HG02885 (cell line): ENCODE measurements around the gene SERPINA9.
"Not testable (repeated sequence)": the region's sequence is repeated elsewhere in the genome, so short reads cannot be mapped to it uniquely, and the experiment has no call there.

Experiments used
- ATAC-seq: cut with Tn5 transposase; IDR thresholded peaks from one replicate; pipeline ENCODE4 v1.9.1; 2021; ENCODE audit warnings: mild to moderate bottlenecking; ENCODE audit not compliant: unreplicated experiment, poor library complexity

SERPINA9 gene

DNA sequence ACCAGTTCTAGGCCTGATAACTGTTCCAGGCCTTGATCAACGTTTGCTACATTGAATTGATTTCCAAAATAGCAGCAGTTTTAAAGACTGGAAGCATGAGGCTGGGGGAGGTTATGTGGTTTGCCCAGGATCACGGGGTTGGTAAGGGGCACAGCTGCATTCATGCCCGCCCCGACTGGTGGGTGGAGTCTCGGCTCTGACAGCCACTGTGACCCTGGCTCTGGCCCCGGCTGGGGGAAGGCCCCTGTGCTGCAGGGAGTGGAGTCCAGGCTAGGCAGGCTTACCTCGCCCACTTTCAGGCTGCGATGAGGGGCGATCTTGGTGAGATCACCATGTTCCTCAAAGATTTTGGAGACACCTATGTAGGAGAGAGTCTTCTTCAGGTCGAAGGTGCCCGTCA lies 13.3 kb upstream of the SERPINA9 start:
- no peak for ATAC-seq

DNA sequence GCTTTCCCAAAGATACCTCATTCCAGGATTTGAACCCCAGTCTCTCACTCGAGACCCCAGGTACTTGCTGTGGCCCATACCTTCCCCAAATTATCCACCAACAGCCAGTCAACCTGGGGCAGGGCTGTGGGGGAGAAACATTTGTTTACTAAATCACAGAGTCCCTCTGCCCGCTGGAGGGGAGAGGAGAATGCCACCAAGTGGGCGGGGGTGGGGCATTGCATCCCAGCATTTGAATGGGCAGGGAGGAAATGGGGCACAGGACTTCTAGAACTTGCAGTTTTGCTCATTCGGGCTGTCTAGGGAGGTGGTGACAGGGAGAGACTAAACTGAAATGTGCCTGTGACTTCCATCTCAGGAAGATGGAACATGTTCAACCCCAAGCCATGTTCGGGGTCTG lies 10.9 kb upstream of the SERPINA9 start:
- ATAC-seq, result no peak

DNA sequence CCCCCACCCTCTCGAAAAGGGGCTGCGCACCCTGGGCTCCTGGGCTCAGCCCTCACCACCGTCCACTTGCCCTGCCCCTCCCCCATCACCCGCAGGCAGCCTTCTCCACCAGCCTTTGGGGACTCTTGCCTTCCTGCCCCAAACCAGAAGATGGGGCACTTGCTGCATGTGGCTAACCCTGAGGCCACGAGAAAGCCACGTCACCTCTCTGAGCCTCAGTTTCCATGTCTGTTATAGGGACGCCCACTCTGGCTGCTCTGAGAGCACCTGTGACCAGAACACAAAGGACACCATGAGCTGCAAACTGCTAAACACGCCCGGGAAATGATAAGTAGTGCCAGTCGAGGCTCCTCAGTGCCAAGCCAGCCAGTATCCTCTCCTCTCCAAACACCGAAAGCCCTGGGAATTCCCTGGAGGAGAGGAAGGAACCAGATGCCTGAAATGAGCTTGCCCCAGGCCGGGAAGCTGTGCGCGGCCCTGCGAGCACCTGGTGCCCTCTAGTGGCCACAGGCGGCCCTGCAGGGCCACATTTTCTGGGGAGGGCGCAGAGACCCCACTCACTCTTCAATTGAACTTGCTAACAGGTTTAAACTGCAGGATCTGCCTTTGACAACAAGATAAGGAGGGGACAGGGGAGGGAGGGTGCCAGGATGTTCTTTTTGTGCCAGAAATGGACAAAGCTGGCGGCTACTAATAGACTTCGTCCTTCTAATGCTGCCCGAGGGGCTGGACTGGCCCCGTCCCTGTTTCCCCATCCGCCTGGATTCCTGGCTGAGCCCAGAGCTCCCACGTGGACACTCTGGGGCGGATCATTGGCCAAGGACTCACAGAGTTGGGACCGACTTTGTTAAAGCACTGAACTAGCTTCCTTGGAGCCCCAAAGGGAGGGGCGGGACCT lies 10.2 kb upstream of the SERPINA9 start:
- peak; percentile 44 for ATAC-seq

DNA sequence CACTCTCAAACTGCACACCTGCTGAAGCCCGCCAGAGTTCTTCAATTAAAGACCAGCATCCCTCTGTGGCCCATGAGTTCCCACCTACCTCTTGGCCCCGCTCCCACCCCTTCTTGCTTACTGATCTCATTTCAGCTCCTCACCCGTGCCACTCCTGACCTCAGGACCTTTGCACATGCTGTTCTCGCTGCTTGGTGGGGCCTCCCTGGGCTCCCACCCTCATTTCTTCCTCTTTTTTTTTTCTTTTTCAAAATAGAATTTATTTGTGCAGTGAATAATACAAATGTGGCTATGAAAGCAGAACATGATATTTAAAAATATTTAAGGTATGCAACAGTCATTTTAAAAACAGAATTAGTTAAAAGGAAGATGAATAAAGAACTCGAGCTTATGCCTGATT lies 8.5 kb upstream of the SERPINA9 start:
- ATAC-seq, result no peak

DNA sequence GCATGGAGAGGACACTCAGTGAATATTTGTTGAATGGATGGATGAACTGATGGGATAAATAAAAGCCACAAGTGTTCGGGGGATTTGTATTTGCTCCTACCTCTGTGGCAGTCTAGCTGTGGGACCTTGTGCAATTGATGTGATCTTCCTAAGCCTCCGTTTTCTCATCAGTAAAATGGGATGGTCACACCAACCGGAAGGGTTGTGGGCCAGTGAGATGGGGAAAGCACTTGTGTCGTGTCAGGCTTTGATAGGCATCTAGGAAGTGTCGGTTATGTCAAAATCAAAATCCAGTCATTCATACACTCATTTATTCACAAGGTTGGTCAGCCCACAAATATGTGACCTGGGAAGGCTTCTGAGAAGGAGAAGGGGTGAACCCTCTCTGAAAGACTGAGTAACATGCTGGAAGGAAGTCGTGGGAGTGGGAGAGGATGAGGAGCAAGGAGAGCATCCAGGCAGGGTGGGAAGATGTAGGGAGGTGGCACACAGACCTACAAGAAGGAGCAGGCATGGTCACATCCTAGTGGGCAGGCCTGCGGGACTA lies 7.8 kb upstream of the SERPINA9 start:
- ATAC-seq, result no peak

DNA sequence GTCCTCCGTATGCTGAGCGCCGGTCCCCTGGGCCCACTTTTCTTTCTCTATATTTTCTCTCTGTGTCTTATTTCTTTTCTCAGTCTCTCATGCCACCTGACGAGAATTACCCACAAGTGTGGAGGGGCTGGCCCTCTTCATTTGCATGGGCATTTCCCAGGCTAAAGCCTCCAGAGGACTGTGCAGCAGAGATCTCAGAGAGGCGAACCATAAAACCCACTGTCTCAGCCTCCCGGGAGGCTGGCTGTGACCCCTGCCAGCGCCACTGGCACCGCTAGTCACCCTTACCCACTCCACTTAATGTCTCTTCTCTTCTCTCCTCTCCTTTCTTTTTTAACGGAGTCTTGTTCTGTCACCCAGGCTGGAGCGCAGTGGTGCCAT lies 7.1 kb upstream of the SERPINA9 start:
- ATAC-seq, result no peak

DNA sequence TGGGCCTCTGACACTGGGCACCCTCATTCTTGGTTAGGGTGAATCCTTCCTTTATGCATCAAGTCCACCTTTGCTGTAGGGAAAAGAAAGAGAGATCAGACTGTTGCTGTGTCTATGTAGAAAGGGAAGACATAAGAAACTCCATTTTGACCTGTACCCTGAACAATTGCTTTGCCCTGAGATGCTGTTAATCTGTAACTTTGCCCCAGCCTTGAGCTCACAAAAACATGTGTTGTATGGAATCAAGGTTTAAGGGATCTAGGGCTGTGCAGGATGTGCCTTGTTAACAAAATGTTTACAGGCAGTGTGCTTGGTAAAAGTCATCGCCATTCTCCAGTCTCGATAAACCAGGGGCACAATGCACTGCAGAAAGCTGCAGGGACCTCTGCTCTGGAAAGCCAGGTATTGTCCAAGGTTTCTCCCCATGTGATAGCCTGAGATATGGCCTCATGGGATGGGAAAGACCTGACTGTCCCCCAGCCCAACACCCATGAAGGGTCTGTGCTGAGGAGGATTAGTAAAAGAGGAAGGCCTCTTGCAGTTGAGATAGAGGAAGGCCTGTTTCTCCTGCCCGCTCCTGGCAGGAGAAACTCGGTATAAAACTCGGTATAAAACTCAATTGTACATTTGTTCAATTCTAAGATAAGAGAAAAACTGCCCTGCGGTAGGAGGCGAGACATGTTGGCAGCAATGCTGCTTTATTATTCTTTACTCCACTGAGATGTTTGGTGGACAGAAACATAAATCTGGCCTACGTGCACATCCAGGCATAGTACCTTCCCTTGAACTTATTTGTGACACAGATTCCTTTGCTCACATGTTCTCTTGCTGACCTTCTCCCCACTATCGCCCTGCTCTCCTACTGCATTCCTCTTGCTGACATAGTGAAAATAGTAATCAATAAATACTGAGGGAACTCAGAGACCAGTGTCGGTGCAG lies 6.4 kb upstream of the SERPINA9 start:
- ATAC-seq, result not testable (repeated sequence)

DNA sequence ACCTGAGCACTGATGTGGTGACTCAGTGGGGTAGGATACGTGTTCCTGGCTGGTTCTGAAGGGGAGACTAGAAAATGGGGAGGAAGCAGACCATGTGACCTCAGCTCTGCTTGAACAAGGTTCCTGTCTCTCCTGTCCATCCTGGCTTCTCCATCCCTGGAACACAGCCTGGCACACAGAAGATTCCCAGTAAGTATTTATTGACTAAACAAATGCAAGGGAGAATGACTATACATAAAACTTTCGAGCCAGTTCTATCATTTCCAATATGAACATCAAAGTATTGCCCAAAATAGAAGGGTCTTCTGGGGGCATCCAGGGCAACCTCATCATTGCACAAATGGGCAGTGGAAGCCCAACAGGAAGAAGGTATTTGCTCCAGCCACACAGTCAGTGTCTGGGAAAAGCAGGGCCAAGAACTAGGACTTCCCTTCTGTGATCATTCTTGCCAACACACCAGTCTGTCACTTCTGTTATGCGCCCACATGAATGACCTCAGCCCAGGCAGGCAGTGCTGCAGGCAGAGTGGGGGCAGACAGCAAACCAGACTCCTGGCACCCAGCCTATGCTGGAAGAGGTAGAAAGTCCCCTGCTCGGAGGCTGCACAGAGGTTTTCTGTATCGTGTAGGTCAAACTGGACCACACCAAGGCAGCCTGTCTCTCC lies 5.6 kb upstream of the SERPINA9 start:
- no peak for ATAC-seq

DNA sequence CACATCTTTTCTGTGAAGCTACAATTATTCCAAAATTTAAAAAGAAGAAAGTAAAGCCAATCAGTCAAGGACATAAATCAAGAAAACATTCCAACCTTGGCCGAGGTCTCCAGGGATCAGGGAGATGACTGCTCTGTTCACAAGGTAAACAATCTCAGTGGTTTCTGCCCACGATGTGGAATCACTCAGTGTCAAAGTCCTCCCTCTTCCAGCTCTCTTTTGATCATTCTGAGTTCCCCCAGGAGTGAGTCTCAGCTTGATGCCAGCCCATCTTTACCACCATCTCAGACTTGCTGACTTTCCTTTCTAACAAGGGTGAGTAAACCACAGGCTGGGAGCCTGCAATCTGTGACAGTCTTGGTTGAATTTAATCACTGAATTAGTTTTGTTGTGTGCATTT lies 4.8 kb upstream of the SERPINA9 start:
- no peak for ATAC-seq

DNA sequence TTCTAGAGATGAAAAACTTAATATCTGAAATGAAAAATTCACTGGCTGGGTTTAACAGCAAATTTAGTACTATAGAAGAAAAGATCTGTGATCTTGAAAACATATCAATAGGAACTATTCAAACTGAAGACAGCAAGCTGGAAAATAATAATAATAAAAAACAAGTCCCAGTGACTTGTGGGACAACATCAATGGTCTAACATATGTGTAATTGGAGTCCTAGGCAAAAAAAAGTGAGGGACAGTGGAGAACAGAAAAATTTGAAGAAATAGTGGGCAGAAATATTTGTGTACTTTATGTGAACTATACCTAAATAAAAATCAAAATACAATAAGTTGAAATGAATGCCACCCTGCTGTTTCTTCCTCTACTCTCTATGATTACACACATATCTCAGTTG lies 2.4 kb upstream of the SERPINA9 start:
- ATAC-seq, result no peak

DNA sequence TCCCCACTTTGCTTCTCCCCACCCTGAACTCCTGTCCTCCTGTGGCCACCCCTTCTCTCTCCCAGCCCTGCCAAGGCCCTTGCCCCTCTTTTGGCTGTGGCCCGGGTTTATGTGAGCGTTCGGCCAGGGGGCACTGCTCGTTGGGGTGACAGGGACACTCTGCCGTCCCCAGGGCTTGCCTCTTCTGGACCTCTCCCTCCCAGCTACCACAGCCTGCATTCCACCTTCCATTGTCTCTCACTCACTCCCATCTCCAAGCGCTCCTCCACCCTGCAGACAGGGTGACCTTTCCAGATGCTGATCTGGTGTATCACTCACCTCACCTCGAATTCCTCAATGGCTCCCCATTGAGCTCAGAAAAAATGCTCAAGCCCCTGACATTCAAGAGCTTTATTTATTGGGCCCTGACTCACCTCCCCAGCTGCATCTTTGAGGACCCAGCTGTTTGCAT lies 1.4 kb downstream of the SERPINA9 start:
- no peak for ATAC-seq

DNA sequence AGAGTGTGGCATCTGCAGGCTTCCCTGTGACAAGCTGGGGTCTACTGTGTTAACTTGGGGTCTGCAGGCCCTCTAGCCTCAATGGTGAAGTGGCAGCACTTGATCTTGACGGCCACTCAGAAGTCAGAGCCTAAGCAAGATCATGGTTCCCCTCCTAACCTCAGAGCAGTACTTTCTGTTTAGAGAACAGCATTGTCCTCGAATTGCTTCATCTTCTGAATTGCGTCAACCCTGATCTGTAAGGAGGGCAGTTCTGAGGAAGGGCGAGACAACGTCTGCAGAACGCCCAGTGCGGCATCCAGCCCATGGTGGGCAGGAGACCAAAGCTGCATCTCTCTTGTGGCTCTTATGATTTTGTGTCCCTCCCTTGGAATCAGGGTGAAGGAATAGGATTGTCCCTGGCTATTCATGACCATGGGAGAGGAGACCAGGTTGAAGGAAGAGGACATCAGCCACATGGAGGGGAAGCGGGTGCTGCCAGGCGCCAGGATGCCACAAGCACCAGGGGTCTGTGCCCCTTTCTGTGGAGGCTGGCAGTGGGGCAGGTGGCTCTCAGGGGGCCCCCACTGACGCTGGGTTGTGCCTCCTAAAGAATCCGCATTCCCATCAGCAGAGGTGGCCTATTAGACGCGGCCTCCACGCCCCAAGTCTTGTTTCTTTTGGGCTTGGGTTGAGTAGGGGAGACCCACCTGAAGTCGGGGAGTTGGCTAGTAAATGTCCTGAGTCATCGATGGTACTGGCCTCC lies 2.2 kb downstream of the SERPINA9 start:
- ATAC-seq, result peak; percentile 60

DNA sequence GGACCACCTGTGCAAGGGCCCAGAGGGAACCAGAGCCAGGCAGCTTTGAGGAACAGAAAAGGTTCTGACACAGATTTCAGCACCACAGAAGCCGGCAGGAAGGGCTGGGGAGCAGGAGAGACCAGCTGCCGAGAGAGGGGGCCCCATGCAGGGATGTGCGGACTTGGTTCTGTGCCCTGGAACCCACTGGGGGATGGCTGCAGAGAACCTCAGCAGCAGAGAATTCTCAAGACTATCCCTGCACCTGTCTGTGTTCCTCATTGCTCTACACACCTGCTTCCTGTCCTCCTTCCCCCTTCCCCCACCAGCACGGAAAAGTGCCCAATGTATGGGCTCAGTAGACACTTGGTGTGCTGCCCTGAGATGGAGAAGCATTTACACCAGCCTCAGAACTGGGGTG lies 3.2 kb downstream of the SERPINA9 start:
- no peak for ATAC-seq

DNA sequence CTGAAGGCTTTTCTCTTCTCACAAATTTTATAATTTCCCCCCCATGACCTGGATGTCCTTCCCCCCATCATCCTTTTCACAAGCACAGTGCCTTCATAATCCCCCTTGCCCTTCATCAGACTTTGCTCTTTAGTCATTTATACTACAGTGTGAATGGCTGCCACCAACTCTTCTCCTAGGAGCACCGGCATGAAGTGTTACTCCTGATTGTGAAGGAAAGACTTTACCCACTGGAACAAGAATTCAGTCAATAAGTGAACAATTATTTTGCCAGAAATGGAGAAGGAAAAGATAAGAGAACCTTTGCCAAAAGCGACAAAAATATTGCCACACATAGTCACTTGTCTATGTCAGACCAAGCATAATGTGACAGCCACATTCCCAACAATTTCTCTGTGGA lies 5.0 kb downstream of the SERPINA9 start:
- no peak for ATAC-seq

DNA sequence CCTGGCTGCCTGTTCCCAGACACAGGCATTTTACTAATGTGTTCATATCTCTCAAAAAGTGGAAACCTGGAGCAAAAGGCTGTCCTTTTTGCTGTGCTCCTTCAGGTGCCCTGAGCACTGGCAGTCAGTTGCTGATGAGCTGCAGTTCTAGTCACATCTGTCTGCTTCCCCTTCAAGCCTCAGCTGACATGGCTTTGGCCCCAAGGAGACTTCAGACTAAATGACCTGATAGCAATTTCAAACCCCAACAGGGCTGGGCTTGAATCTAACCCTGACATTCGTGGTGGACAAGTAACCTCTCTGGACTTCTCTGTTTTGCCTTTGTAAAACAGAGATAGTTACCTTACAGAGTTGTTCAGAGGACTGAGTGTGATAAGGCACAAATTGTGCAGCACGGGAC lies 5.7 kb downstream of the SERPINA9 start:
- ATAC-seq, result no peak

DNA sequence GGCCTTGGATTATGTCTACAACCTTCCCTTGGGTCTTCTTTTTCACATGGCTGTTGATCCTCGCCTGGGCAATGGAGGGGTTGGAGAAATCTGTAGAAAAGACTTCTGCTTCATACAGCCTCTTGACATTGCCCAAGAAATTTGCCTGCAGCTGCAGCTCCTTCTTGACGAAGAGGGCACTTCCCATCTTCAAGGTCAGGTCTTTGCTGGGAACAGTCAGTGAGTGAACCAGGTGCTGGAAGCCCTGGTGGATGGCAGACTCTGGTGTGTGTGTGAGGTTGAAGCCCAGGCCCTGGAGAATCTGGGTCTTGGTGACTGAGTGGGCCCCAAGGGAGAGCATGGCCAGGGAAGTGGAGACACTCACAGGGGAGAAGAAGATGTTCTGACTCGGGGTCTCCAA lies 6.7 kb downstream of the SERPINA9 start:
- no peak for ATAC-seq

DNA sequence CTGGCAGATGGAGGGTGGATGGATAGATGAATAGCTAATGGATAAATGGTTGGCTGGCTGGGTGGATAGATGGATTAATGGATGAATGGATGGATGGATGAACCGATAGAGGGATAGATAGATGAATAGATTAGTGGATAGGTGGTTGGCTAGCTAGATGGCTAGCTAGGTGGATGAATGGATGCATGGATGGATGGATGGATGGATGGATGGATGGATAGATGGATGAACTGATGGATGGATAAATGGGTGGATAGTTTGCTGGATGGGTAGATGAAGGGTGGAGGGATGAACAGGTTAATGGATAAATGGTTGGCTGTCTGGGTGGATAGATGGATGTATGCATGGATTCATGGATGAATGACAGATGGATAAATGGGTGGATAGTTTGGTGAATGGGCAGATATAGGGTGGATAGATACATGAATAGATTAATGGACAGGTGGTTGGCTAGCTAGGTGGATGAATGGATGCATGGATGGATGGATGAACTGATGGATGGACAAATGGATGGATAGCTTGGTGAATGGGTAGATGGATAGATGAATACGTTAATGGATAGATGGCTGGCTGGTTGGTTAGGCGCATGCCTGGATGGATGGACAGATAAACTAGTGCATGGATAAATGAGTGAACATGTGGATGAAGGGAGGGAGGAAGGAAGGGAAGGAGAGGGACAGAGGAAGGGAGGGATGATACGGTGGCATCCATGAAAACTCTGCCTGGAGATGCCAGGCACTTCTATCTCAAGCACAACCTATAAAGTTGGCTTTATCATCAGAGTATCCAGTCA lies 8.1 kb downstream of the SERPINA9 start:
- ATAC-seq, result no peak

DNA sequence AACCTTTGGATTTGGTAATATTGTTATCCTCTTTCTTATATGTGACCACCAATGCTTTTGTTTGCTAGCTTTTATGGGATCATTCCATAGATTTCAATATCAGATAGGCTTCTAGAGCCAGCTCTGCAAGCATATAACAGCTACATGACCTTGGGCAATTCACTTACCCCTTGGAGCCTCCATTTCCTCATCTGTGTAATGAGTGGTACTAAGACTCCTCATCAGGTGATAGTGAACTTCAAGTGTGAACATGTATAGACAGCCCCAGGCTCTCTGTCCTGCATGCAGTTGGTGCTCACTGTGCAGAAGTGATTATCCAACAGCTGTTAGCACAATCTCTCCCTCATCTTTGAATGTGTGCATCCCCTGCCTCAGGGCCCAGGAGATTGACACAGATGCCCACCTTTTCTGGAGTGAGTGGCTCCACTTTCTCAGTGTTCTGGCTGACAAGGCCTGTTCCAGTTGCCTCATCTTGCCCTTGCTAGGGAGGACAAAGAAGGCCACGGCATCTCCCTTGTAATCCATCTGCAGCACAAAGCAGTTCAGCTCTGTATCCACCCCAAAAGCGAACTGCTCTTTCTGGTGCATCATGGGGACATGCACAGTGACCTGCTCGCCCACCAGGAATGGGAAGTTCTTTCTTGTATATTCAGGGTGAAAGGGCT lies 9.2 kb downstream of the SERPINA9 start:
- ATAC-seq, result no peak
